HepG2 (cell line): ENCODE measurements around the gene ACD.
A peak's percentile ranks its signal among the peaks of the same experiment; 100 is the strongest.

Experiments used
- KDM5A ChIP-seq: fragments of 200-600 bp; sonication (generic); IDR thresholded peaks from 2 replicates; pipeline ENCODE4 v1.7.0; 2018; ENCODE audit warnings: antibody characterized with exemption, mild to moderate bottlenecking, low read length, borderline replicate concordance
- MAF1 ChIP-seq: sonication (generic); formaldehyde crosslinking; IDR thresholded peaks from 2 replicates; pipeline ENCODE4 v1.5.0; 2020; ENCODE audit warnings: missing genetic modification reagents, borderline replicate concordance
- MAFF ChIP-seq: IDR thresholded peaks from 2 replicates; pipeline ENCODE4 v1.6.1; 2011; ENCODE audit warnings: low read depth, low read length, improper control_type of control experiment
- MAZ ChIP-seq, 2 experiments: sonication (generic) in 1 of 2; formaldehyde crosslinking in 1 of 2; IDR thresholded peaks; 2 replicates each; pipeline versions ENCODE4 v1.5.0 to v1.6.1; 2012 to 2020; ENCODE audit warnings: low read depth in 2 of 2, mild to moderate bottlenecking in 2 of 2, borderline replicate concordance in 1 of 2, improper control_type of control experiment in 1 of 2, low read length in 1 of 2, missing genetic modification reagents in 1 of 2, moderate library complexity in 1 of 2
- RXRA ChIP-seq: sonication (generic); formaldehyde crosslinking; IDR thresholded peaks from 2 replicates; pipeline ENCODE4 v1.5.1; 2020; ENCODE audit warnings: missing genetic modification reagents
- U2AF2 ChIP-seq: fragments of 200-400 bp; formaldehyde crosslinking; IDR thresholded peaks from 2 replicates; pipeline ENCODE4 v1.6.1; 2017; ENCODE audit warnings: low read depth, mild to moderate bottlenecking, low read length
- ZBTB21 ChIP-seq: sonication (generic); formaldehyde crosslinking; IDR thresholded peaks from 2 replicates; pipeline ENCODE4 v1.4.0; 2020; ENCODE audit warnings: missing genetic modification reagents
- TF ChIP-seq, protein P1 (sequence below): sonication (generic); formaldehyde crosslinking; IDR thresholded peaks from 2 replicates; pipeline ENCODE4 v1.4.0; 2020; ENCODE audit warnings: missing genetic modification reagents
- TF ChIP-seq, protein P2 (sequence below): sonication (generic); formaldehyde crosslinking; IDR thresholded peaks from 2 replicates; pipeline ENCODE4 v1.4.0; 2020; ENCODE audit warnings: low read depth, mild to moderate bottlenecking, missing genetic modification reagents
- TF ChIP-seq, protein P3 (sequence below): sonication (generic); formaldehyde crosslinking; IDR thresholded peaks from 2 replicates; pipeline ENCODE4 v1.5.0; 2020; ENCODE audit warnings: mild to moderate bottlenecking, missing genetic modification reagents, moderate library complexity

DNA sequence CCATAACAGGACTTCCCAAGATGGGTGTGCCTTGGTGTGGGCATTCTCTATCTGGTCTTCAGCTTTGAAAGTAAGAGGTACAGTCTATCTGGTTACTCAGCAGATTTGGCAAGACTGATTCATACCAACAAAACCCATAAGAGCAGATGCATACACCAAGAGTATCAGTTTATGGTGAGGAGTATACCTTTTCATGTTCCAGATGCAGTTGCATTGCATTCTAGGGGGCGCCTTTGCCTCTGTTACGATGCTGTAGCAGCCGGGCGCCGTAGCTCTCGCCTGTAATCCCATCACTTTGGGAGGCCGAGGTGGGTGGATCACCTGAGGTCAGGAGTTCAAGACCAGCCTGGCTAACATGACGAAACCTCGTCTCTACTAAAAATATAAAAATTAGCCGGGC, 46.3 kb downstream of the ACD start:
- no peak for TF ChIP-seq MAZ (IDR thresholded peaks at IDR 0.05; ENCODE audit: borderline replicate concordance, low read depth, low read length)
- TF ChIP-seq MAZ (CRISPR knock-in tag; IDR thresholded peaks at IDR 0.05; ENCODE audit: low read depth), result no peak
- TF ChIP-seq, protein P1, sequence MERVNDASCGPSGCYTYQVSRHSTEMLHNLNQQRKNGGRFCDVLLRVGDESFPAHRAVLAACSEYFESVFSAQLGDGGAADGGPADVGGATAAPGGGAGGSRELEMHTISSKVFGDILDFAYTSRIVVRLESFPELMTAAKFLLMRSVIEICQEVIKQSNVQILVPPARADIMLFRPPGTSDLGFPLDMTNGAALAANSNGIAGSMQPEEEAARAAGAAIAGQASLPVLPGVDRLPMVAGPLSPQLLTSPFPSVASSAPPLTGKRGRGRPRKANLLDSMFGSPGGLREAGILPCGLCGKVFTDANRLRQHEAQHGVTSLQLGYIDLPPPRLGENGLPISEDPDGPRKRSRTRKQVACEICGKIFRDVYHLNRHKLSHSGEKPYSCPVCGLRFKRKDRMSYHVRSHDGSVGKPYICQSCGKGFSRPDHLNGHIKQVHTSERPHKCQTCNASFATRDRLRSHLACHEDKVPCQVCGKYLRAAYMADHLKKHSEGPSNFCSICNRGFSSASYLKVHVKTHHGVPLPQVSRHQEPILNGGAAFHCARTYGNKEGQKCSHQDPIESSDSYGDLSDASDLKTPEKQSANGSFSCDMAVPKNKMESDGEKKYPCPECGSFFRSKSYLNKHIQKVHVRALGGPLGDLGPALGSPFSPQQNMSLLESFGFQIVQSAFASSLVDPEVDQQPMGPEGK (CRISPR knock-in tag), result no peak
- no peak for TF ChIP-seq ZBTB21
- TF ChIP-seq, protein P2, sequence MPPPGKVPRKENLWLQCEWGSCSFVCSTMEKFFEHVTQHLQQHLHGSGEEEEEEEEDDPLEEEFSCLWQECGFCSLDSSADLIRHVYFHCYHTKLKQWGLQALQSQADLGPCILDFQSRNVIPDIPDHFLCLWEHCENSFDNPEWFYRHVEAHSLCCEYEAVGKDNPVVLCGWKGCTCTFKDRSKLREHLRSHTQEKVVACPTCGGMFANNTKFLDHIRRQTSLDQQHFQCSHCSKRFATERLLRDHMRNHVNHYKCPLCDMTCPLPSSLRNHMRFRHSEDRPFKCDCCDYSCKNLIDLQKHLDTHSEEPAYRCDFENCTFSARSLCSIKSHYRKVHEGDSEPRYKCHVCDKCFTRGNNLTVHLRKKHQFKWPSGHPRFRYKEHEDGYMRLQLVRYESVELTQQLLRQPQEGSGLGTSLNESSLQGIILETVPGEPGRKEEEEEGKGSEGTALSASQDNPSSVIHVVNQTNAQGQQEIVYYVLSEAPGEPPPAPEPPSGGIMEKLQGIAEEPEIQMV (CRISPR knock-in tag), result no peak
- no peak for TF ChIP-seq RXRA (CRISPR knock-in tag)
- TF ChIP-seq MAFF, result no peak
- TF ChIP-seq KDM5A, result no peak
- TF ChIP-seq, protein P3, sequence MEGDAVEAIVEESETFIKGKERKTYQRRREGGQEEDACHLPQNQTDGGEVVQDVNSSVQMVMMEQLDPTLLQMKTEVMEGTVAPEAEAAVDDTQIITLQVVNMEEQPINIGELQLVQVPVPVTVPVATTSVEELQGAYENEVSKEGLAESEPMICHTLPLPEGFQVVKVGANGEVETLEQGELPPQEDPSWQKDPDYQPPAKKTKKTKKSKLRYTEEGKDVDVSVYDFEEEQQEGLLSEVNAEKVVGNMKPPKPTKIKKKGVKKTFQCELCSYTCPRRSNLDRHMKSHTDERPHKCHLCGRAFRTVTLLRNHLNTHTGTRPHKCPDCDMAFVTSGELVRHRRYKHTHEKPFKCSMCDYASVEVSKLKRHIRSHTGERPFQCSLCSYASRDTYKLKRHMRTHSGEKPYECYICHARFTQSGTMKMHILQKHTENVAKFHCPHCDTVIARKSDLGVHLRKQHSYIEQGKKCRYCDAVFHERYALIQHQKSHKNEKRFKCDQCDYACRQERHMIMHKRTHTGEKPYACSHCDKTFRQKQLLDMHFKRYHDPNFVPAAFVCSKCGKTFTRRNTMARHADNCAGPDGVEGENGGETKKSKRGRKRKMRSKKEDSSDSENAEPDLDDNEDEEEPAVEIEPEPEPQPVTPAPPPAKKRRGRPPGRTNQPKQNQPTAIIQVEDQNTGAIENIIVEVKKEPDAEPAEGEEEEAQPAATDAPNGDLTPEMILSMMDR (CRISPR knock-in tag), result peak; percentile 46
- no peak for TF ChIP-seq MAF1
- TF ChIP-seq U2AF2, result no peak
